Natural killer cell treated with Interleukin-12 subunit alpha and Interleukin-12 subunit beta and Interleukin-15 and Interleukin-18, amount 100 ng/mL, for 72 hours (primary cell): Measurements from ENCODE around the gene TBC1D2B. TPM values are rescaled to one million over a fixed set of nuclear protein-coding genes. Genes with fewer than 3 reads are reported as not detected.

Source experiments
- ATAC-seq, 2 donors: fragments of 150-1000 bp; cut with Tn5 transposase in 1 of 2; sonication (Bioruptor Pico), chemical (Tn5 transposase) in 1 of 2; 2 replicates each; pipeline ENCODE4 v1.10.0; 2021
- DNase-seq: peaks from one replicate; pipeline ENCODE4 v3.0.0; 2022; ENCODE audit warnings: low spot score
- H3K27ac Mint-ChIP-seq, 2 donors: 1 replicate in 1 of 2; 2 replicates in 1 of 2; pipeline ENCODE4 v1.8.0; 2022; ENCODE audit warnings: mixed read lengths in 2 of 2, mild to moderate bottlenecking in 1 of 2, moderate library complexity in 1 of 2
- H3K27me3 Mint-ChIP-seq, 2 donors: 1 replicate in 1 of 2; 2 replicates in 1 of 2; pipeline ENCODE4 v1.8.0; 2022; ENCODE audit warnings: mixed read lengths in 2 of 2
- H3K36me3 Mint-ChIP-seq: one replicate; pipeline ENCODE4 v1.8.0; 2022; ENCODE audit warnings: mixed read lengths
- H3K4me1 Mint-ChIP-seq, 2 donors: 1 replicate in 1 of 2; 2 replicates in 1 of 2; pipeline ENCODE4 v1.8.0; 2022; ENCODE audit warnings: low read depth in 2 of 2, mixed read lengths in 2 of 2, mild to moderate bottlenecking in 1 of 2
- H3K4me3 Mint-ChIP-seq: one replicate; pipeline ENCODE4 v1.8.0; 2022; ENCODE audit warnings: mixed read lengths
- H3K9me3 Mint-ChIP-seq: 2 replicates; pipeline ENCODE4 v1.8.0; 2022; ENCODE audit warnings: mixed read lengths
- total RNA-seq, 2 donors: library from RNA; stranded (reverse); gene quantifications; one replicate each; pipeline ENCODE4 v1.2.3, GENCODE V29; 2022

The TBC1D2B gene
- total RNA-seq, 2 donors from 2014 or later: 54.1 to 97.0 TPM

DNA sequence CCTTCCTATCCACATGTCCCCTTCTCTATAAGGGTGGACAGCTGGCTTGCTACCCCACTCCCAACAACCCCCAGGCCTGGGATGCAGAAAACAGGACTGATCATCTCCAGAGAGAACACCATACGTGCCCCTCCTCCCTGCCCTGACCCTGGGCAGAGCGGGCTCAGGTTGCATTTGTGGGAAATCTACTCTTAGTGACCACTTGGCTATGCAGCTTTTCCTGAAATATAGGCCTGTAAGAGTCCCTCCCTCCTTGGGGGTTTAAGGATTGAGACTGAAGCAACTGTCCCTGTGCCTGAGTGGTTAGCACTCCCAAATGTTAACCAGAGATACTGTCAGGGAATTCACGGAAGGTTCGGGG, 26.6 kb upstream of the TBC1D2B start:
- Mint-ChIP-seq H3K4me1 (peaks cover 42 to 43% of the 10 kb centered on the region in 2 donors), H3K36me3 (no peaks in the 10 kb centered on the region), H3K9me3 (no peaks in the 10 kb centered on the region), H3K27ac (peak overlapping the region; percentile 89 to 93), H3K4me3 (peak overlapping the region; percentile 79), H3K27me3 (peaks cover 0 to 3% of the 10 kb centered on the region in 2 donors)
- DNase-seq (no peak), ATAC-seq (peak; percentile 21 to 55)

DNA sequence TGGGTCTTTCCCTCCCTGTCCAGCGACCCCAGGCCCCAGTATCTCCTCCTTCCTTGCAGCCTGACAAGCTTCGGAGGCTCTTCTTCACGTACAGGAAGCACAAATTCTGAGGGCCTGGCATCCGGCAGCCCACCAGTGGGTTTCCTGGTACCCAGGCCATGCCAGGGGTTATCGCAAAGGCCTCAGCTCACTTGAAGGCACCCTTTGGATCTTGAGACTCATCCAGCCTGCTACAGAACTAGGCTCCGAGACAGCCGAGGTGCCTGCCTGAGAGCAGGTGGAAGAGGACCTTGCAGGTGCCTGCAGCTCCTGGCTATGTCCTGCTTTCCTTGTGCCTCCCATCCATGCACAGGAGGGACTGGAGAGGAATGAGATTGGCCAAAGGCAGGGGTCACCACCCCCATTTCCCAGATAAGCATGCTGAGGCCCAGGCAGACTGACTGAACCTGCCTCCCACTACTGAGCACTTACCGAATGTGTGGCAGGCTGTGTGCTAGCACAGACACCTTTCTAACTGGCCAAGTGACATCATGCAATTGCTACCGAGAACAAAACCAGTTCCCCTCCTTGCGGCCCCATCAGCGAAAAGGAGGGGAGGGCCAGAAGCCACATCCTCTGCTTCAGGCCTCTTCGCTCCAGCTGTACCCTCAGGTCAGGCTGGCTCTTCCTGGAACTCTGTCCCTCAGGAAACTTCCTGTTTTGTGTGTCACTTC, 26.1 kb upstream of the TBC1D2B start:
- Mint-ChIP-seq H3K9me3 (no peaks in the 10 kb centered on the region), H3K4me3 (peak overlapping the region; percentile 79), H3K4me1 (peaks cover 39% of the 10 kb centered on the region in 2 donors), H3K36me3 (no peaks in the 10 kb centered on the region), H3K27ac (peak overlapping the region; percentile 89 to 93), H3K27me3 (peaks cover 0 to 3% of the 10 kb centered on the region in 2 donors)
- ATAC-seq (peak; percentile 83 to 89), DNase-seq (peak; percentile 83)

DNA sequence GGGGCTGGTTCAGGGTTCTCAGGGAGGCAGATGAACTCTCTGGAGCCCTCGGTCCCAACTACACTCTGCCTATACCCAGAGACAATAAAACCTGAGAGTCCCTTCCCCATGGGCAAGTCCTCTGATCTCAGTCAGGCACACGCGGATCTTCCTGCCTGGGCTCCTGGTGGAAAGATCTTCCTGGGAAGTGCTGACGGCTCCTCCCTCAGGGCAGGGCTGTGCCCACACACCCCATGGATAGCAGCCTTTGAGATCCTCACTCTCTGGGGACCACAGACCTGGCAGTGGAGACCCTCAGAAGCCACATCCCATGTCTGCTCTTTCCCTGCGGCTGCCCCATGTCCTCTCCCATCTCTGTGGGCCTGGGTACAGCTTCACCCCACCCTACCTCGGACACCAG, 25.2 kb upstream of the TBC1D2B start:
- Mint-ChIP-seq H3K36me3 (no peaks in the 10 kb centered on the region), H3K4me1 (peaks cover 38 to 39% of the 10 kb centered on the region in 2 donors), H3K9me3 (no peaks in the 10 kb centered on the region), H3K4me3 (no peak overlapping the region), H3K27me3 (peaks cover 0 to 3% of the 10 kb centered on the region in 2 donors), H3K27ac (peak overlapping the region in 1 of 2 donors; percentile 93)
- ATAC-seq: no peak
- DNase-seq: no peak

DNA sequence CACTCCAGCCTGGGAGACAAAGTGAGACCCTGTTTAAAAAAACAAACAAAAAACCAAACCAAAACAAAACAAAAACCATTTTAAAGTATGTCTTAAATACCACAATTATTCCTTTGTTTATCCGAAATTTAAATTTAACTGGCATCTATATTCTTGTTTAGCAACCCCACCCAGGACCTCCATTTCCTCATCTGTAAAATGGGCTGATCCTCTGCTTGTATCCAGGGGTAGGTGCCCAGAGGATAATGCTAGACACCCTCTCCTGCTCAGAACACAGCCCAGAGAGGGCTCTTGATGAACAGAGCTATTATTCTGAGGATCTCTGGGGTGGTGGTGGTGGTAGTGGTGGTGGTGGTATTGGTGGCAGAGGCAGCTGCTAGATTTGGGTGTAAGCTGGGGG, 24.7 kb upstream of the TBC1D2B start:
- H3K4me3 Mint-ChIP-seq: no peak overlapping the region
- ATAC-seq (no peak), DNase-seq (no peak)
- no peaks in the 10 kb centered on the region for H3K9me3 Mint-ChIP-seq
- H3K27ac Mint-ChIP-seq: peak overlapping the region in 1 of 2 donors; percentile 93
- H3K36me3 Mint-ChIP-seq: no peaks in the 10 kb centered on the region
- H3K4me1 Mint-ChIP-seq: peaks cover 38 to 39% of the 10 kb centered on the region in 2 donors
- peaks cover 0 to 3% of the 10 kb centered on the region in 2 donors for H3K27me3 Mint-ChIP-seq

DNA sequence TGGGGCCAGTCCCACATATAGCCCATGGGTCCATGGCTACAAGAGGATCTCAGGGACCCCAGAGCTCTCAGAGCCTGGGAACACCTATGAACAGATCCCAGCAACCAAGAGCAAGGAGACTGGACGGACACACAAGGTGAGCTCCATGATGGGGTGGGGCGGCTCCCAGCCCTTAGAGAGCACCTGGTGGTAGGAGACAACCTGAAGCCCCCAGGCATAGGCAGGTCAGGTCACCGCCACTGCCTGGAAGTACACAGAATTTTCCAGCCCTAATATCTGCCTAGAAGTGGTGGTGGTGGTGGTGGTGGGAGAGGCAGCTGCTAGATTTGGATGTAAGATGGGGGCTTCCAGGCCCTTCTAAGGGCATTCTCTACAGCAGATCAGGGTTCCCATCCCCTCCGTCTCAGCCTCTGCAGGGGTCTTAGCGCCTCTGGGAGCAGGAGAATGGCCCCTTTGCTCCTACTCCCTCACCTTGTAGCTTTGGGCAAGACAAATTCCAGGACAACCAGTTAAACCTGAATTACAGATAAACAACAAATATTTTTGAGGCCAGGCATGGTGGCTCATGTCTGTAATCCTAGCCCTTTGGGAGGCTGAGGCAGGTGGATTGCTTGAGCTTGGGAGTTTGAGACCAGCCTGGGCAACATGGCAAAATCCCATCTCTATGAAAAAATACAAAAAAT, 24.1 kb upstream of the TBC1D2B start:
- Mint-ChIP-seq H3K9me3 (no peaks in the 10 kb centered on the region), H3K4me1 (peaks cover 35 to 37% of the 10 kb centered on the region in 2 donors), H3K36me3 (no peaks in the 10 kb centered on the region), H3K27me3 (peaks cover 0 to 3% of the 10 kb centered on the region in 2 donors), H3K27ac (no peak overlapping the region), H3K4me3 (no peak overlapping the region)
- DNase-seq (no peak), ATAC-seq (no peak)

DNA sequence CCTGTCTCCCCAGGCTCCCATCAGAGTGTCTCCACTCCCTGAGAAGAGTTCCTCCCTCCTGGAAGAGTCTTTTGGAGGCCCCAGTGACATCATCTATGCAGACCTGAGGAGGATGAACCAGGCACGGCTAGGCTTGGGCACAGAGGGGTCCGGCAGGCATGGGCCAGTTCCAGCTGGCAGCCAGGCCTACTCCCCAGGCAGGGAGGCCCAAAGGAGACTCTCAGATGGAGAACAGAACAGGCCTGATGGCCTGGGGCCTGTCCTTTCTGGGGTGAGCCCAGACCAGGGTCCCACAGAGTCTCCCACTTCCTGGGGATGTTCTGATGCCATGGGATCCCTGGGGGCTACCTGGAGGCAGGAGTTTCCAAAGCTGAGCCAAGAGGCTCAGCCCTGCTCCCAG, 23.4 kb upstream of the TBC1D2B start:
- ATAC-seq (no peak), DNase-seq (no peak)
- no peaks in the 10 kb centered on the region for H3K9me3 Mint-ChIP-seq
- H3K4me1 Mint-ChIP-seq: peaks cover 28 to 30% of the 10 kb centered on the region in 2 donors
- H3K36me3 Mint-ChIP-seq: no peaks in the 10 kb centered on the region
- H3K27ac Mint-ChIP-seq: no peak overlapping the region
- H3K4me3 Mint-ChIP-seq: no peak overlapping the region
- H3K27me3 Mint-ChIP-seq: peaks cover 0 to 3% of the 10 kb centered on the region in 2 donors

DNA sequence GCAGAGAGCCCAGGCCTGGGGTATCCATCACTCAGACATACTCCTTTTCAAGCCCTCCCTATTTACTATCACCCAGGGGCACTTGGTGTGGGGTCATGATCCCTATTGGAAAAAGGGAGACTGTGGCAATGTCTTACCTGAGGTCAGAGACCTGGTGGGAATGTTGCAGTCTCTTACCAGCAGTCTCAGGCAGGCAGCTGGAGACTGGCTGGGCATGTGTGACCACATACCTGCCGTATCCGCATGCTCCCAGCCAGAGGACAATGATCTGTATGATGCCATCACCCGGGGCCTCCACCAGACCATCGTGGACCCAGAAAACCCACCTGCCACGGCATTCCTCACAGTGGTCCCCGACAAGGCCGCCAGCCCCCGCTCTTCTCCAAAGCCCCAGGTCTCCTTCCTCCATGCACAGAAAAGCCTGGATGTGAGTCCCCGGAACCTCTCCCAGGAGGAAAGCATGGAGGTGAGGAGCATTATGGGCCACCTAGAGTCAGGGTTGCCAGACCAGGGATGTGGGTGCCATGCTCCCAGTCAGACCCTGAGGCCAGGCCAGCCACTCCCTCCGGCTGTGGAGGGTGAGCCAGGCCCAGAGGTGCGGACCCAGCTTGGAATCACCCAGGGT, 20.7 kb upstream of the TBC1D2B start:
- Mint-ChIP-seq H3K4me3 (no peak overlapping the region), H3K27ac (no peak overlapping the region), H3K27me3 (peaks cover 0 to 8% of the 10 kb centered on the region in 2 donors), H3K4me1 (peaks cover 1 to 5% of the 10 kb centered on the region in 2 donors), H3K9me3 (no peaks in the 10 kb centered on the region), H3K36me3 (no peaks in the 10 kb centered on the region)
- DNase-seq: peak; percentile 10
- ATAC-seq: no peak

DNA sequence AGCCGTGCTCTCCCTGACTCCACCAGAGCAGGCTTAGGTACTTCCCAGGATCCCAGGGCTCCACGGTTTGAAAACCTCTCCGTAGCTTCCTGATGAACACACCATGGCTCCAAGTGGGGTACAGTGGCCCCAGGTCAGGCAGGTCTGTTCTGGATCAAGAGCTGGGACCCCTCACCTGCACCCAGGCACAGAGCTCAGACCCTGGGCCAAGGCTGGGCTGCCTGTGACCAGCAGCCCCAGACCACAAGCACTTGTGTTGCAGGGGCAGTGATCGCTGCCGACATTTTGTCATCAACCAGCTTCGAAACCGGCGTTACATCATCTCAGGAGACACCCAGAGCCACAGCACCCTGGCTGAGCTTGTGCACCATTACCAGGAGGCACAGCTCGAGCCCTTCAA, 20.2 kb upstream of the TBC1D2B start:
- H3K27me3 Mint-ChIP-seq: peaks cover 0 to 8% of the 10 kb centered on the region in 2 donors
- H3K4me3 Mint-ChIP-seq: no peak overlapping the region
- DNase-seq (peak; percentile 42), ATAC-seq (no peak)
- no peaks in the 10 kb centered on the region for H3K9me3 Mint-ChIP-seq
- no peaks in the 10 kb centered on the region for H3K4me1 Mint-ChIP-seq
- no peaks in the 10 kb centered on the region for H3K36me3 Mint-ChIP-seq
- H3K27ac Mint-ChIP-seq: no peak overlapping the region

DNA sequence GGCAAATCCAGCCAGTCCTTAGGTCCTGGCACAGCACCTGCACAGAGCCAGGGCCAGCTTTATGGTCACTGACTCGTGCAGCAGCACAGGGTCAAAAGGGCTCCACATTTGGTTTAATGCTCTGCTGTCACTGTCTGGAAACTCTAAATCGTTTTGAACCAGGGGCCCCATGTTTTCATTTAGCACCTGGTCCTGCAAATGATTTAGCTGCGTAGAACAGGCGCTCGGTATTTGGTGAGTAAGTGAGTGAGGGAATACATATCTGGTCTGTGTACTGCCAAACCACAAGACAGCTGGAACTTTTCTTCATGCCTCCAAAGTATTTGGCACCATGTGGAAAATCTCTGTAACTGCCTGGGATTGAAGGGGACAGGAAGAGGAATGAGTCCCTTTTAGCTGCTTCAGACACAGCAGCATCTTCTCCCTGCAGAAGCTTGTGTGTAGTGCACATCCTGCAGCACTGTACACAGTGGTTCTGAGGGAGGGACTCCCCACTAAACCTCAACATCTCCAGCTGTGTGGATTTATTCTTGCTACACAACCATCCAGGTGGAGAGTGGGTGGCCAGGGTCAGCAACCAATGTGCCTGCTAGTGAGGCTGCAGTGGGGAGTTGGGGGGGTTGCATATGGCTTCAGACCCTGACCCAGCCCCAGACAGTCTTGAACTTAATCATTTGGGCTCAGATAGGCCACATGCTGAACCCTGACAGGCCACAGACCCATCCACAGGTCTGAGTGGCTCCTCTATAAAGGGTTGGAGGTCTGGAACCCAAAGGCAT, 15.9 kb upstream of the TBC1D2B start:
- Mint-ChIP-seq H3K36me3 (no peaks in the 10 kb centered on the region), H3K27me3 (peaks cover 0 to 8% of the 10 kb centered on the region in 2 donors), H3K4me1 (peaks cover 3 to 6% of the 10 kb centered on the region in 2 donors), H3K9me3 (no peaks in the 10 kb centered on the region), H3K4me3 (no peak overlapping the region), H3K27ac (no peak overlapping the region)
- DNase-seq (no peak), ATAC-seq (peak; percentile 25 to 32)

DNA sequence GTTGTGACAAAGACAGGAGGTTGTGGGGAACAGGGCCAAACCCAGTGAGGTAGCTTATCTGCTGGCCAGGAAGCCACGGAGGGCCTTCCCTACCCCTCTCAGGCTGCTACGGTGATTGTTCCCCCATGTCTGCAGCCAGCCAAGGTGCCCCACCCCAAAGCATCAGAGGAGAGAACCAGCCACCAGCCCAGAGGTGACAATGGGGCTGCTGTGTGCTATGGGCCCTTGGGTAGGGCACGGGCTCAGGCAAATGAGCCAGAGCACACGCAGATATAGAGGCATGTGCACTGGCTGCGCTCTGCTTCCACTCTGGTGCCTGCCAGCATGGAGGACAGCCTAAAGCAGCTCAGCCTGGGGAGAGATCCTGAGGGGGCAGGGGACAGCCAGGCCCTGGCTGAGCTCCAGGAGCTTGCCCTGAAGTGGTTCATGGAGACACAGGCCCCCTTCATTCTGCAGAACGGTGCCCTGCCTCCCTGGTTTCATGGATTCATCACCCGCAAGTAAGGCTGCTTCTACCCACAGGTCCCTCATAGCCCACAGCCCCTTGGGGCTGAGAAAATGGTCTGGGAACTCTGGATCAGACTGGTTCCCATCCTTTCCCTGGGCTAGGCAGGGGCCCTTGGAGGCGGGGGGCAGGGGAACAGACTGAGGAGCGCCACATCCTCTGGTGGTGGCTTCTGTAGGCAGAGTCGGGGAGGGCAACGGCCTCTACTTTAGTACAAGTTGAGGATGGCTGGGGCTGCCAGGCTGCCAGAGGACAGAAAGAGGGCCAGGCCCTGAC, 14.9 kb upstream of the TBC1D2B start, which contains the start of gene SH2D7:
Gene SH2D7 (plus strand): TSS at position 301 of the 781 bp plus-strand sequence. CDS start 24 bp downstream, at position 325.
- peaks cover 3 to 6% of the 10 kb centered on the region in 2 donors for H3K4me1 Mint-ChIP-seq

DNA sequence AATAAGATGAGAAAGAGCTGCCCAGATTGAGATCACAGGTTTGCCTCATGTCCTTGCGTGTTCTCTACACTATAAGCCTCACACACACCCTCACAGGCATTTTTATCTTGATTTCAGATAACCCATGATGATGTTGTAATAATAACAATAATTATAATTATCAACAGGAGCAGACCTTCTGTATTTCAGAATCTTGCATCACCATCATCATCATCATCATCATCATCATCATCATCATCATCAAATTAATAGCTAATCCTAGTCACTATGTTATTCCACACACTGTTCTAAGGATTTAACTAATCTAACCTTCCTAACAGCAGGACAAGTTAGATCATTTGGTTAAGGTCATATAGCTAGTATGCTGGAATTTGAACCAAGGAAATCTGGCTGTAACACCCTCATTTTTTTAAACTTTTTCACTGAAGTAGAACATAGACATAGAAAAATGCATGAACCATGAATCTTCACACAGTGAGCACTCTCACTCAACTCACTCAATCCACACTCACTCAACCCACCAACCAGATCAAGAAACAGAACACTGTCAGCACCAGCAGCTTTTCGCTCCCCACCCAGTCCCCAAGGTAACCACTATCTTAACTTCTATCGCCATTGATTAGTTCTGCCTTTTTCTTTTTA, 13.0 kb upstream of the TBC1D2B start:
- Mint-ChIP-seq H3K4me3 (no peak overlapping the region), H3K27ac (no peak overlapping the region), H3K27me3 (peaks cover 0 to 8% of the 10 kb centered on the region in 2 donors), H3K9me3 (no peaks in the 10 kb centered on the region), H3K4me1 (peaks cover 3 to 6% of the 10 kb centered on the region in 2 donors), H3K36me3 (no peaks in the 10 kb centered on the region)
- DNase-seq (no peak), ATAC-seq (no peak)

More for the DNA sequence above, 14.9 kb upstream of the TBC1D2B start, which contains the start of gene SH2D7:
- Mint-ChIP-seq H3K36me3 (no peaks in the 10 kb centered on the region), H3K4me3 (no peak within 1 kb of the TSS), H3K9me3 (no peaks in the 10 kb centered on the region), H3K27ac (peak within 1 kb of the TSS in 1 of 2 donors; percentile 13), H3K27me3 (peaks cover 0 to 8% of the 10 kb centered on the region in 2 donors)
- DNase-seq (no peak), ATAC-seq (peak in 1 of 2 donors; percentile 57)

DNA sequence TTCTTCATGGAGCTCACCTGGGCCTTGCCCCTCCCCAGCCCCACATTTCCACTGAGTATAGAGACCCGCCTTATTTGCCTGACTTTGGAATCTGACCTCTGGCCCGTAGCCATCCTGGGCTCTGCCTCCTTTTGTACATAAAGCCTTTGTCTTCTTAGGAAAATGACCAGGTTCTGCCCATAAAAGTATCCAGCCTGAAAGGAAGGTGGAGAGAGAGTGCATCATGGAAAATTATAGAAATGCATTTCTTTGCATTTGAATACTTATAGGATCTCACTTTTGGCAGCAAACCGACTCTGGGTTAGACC, 11.2 kb upstream of the TBC1D2B start:
- Mint-ChIP-seq H3K36me3 (no peaks in the 10 kb centered on the region), H3K4me3 (no peak overlapping the region), H3K9me3 (no peaks in the 10 kb centered on the region), H3K4me1 (peaks cover 3 to 6% of the 10 kb centered on the region in 2 donors), H3K27ac (no peak overlapping the region), H3K27me3 (peaks cover 0 to 3% of the 10 kb centered on the region in 2 donors)
- no peak for DNase-seq
- ATAC-seq: no peak
